Effector memory CD8-positive, alpha-beta T cell (primary cell): ENCODE data around the gene SHANK2.

ENCODE experiments used
- ATAC-seq: fragments of 150-1000 bp; cut with Tn5 transposase; replicated peaks from 2 replicates; pipeline ENCODE4 v1.10.0; 2021; ENCODE audit warnings: mild to moderate bottlenecking, moderate library complexity
- DNase-seq, 3 experiments: peaks; one replicate each; pipeline ENCODE4 v3.0.0; 2021
- H3K27ac Mint-ChIP-seq, 2 donors: one replicate each; pipeline ENCODE4 v1.8.0; 2022; ENCODE audit warnings: mild to moderate bottlenecking in 2 of 2, mixed read lengths in 2 of 2, moderate library complexity in 2 of 2
- H3K27me3 Mint-ChIP-seq, 2 donors: one replicate each; pipeline ENCODE4 v1.8.0; 2022; ENCODE audit warnings: mixed read lengths in 2 of 2
- H3K36me3 Mint-ChIP-seq: one replicate; pipeline ENCODE4 v1.8.0; 2022; ENCODE audit warnings: mild to moderate bottlenecking, moderate library complexity, mixed read lengths; ENCODE audit not compliant: insufficient read depth
- H3K4me1 Mint-ChIP-seq, 2 donors: one replicate each; pipeline ENCODE4 v1.8.0; 2022; ENCODE audit warnings: low read depth in 2 of 2, mixed read lengths in 2 of 2
- H3K4me3 Mint-ChIP-seq, 2 donors: one replicate each; pipeline ENCODE4 v1.8.0; 2022; ENCODE audit warnings: mild to moderate bottlenecking in 2 of 2, mixed read lengths in 2 of 2, moderate library complexity in 2 of 2
- H3K9me3 Mint-ChIP-seq, 2 donors: one replicate each; pipeline ENCODE4 v1.8.0; 2022; ENCODE audit warnings: mixed read lengths in 2 of 2

The SHANK2 gene

DNA sequence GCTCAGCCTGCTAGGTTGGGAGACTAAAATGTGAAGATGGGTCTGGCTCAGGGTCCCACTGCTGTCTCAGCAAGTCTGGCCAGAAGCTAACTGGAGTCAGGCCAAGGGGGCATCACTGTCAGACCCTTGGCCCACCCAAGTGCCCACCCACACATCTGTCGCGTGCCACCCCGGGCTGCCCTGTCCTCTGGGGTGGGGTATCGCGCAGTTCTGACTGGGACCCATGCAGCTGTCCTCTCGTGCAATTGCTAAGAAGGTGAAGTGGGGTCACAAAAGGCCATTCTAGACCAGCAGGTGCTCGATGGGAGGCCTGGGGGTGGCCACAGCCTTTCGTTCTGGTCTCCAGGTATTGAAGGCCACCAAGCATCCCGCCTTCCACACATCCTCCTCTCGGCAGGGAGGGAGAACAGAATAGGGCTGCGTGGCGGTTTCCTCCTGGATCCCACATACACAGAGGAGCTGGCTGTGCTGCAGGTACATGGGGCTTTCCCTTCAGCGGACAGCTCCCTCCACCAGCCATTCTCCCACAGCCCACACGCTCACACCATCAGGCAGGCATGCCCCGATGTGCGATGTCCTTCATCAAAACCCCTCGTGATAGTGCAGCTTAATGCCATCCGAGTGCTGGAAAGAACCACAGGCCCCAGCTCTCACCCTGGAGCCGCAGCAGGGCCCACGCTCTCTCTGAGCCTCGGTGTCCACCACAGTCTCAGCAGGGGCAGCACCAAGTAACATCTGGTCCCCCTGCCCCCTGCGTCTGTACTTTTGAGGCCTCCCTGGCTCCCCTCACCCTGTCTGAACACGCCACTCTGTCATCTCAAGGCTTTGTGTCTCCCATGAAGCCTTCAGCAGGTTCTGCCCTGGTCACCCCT lies 37.6 kb downstream of the SHANK2 start:
- DNase-seq (no peak), ATAC-seq (no peak)
- peaks cover 5% of the 10 kb centered on the region for H3K36me3 Mint-ChIP-seq
- H3K4me3 Mint-ChIP-seq = no peak overlapping the region
- H3K27ac Mint-ChIP-seq = no peak overlapping the region
- H3K27me3 Mint-ChIP-seq = peaks cover 32 to 62% of the 10 kb centered on the region in 2 donors
- H3K9me3 Mint-ChIP-seq = no peaks in the 10 kb centered on the region
- H3K4me1 Mint-ChIP-seq = no peaks in the 10 kb centered on the region

DNA sequence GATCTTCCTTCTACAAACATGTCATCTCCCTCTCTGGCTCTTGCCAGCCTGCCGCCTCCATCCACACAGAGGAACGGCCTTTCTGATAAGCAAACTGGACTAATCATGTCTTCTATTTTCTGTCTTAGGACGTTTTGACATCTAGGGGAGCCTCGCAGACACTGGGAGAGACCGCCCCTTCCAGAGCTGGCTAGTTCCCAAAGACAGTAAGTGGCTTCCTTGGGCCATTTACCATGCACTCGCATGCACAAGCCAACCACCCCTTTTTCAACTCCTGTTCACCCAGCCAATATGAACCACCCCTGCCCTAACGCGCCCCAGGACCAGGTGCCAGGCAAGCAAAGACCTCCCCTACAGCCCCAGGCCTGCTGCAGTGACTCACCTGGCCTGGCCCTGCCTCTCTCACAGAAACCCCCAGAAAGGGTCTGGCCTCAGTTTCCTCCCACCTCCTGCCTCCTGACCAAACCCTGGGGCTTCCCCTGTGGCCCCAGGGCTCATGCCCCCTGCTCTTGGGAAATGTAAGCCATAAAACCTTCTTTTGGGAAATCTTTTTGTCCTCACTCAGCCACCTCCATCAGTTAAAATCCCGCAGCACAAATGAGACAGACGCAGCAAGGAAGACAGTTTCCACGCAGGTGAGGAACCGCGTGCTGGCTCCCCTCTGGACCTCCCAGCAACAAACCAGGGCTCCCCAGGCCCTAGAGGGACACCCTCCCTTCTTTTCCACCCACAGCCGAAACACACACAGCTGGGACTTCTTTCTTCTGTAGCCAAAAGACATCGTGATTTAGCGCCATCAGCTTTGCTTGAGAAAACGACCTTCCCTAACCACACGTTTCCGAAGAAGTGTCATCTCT lies 38.5 kb downstream of the SHANK2 start:
- DNase-seq (no peak), ATAC-seq (no peak)
- Mint-ChIP-seq H3K9me3 (no peaks in the 10 kb centered on the region), H3K36me3 (peaks cover 5% of the 10 kb centered on the region), H3K4me1 (no peaks in the 10 kb centered on the region), H3K27ac (no peak overlapping the region), H3K4me3 (no peak overlapping the region), H3K27me3 (peaks cover 27 to 57% of the 10 kb centered on the region in 2 donors)

DNA sequence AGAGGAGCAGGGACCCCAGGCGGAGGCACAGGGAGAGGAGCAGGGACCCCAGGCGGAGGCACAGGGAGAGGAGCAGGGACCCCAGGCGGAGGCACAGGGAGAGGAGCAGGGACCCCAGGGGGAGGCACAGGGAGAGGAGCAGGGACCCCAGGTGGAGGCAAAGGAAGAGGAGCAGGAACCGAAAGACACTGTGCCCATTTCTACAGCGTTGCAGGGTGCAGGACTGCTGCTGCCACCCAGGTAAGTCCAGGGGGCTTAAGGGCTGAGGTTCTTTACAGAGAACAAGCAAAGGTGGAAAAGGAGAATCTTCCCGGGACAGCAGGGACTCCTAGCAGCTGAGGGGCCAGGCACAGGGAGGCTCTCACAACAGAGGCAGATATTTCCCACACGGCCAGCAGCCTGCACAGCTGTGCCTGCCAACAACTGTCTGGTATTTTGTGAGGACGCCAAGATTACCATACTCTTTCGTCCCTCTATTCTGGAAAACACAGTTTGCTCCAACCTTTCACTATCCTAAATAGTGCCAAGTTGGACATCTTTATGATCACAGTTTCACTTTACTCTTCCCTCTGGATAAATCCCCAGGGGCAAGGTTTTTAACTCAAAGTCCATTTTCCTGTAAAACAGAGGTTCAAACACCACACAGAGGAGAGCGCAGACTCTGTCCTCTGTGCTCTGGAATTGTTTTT lies 39.4 kb downstream of the SHANK2 start:
- Mint-ChIP-seq H3K9me3 (no peaks in the 10 kb centered on the region), H3K27ac (no peak overlapping the region), H3K4me1 (no peaks in the 10 kb centered on the region), H3K27me3 (peaks cover 21 to 55% of the 10 kb centered on the region in 2 donors), H3K36me3 (peaks cover 5% of the 10 kb centered on the region), H3K4me3 (no peak overlapping the region)
- DNase-seq (no peak), ATAC-seq (no peak)

DNA sequence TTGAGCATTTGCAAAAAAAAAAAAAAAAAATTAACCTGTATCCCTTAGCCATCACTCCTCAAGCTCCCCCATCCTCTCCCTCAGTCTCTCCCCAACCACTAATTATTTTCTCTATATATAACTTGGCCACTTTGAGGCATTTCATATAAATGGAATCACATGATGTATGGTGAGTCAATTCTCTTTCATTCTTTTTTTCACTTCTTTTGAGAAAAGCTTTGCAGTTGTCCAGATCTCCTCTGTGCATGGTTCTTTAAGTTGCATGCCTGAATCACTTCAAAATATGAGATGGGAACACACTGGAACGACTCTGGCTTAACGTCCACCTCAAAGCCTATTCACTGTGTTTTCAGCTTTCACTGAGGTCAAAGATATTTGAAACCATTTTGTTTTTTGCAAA lies 40.7 kb downstream of the SHANK2 start:
- Mint-ChIP-seq H3K36me3 (peaks cover 2% of the 10 kb centered on the region), H3K27ac (no peak overlapping the region), H3K4me3 (no peak overlapping the region), H3K4me1 (no peaks in the 10 kb centered on the region), H3K27me3 (peaks cover 21 to 61% of the 10 kb centered on the region in 2 donors), H3K9me3 (no peaks in the 10 kb centered on the region)
- ATAC-seq (no peak), DNase-seq (no peak)

DNA sequence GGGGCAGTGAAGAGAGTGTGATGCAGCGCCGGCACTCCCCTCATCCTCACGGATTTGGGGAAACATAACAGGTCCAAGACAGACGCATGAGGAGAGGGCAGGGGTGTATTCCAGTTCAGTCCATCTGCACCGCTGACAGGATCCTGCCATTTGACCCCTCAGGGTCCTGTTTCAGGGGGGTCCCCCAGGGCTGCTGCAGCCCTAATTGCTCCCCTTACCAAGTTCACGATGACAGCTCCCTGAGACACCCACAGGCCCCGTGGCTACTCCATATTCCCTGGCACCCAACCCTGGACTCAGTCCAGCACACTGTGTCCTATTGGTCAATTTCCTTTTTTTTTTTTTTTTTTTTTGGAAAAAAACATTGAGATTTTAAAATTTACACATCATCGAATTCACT lies 41.5 kb downstream of the SHANK2 start:
- Mint-ChIP-seq H3K4me3 (no peak overlapping the region), H3K4me1 (no peaks in the 10 kb centered on the region), H3K27ac (no peak overlapping the region), H3K36me3 (peaks cover 2% of the 10 kb centered on the region), H3K9me3 (no peaks in the 10 kb centered on the region), H3K27me3 (peaks cover 14 to 61% of the 10 kb centered on the region in 2 donors)
- ATAC-seq = no peak
- DNase-seq = no peak

DNA sequence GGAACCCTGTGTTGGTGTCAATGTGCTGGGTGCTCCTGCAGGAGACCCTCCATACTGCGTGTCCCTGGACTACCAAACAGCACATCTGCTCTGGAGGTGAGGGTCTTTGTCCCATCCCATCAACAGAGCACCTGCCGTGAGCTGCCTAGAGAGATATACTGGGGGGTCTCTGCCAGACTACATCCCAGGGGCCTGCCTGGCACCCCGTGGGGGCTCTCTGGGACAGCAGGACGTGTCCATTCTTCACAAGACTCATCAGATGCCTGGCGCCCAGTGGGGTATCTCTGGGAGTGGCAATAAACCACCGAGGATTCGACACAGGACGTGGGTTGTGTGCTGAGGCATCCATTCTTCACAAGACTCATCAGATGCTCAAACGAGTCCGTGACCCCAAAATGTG lies 42.7 kb downstream of the SHANK2 start:
- Mint-ChIP-seq H3K4me3 (no peak overlapping the region), H3K36me3 (peaks cover 2% of the 10 kb centered on the region), H3K27ac (no peak overlapping the region), H3K4me1 (no peaks in the 10 kb centered on the region), H3K27me3 (peaks cover 8 to 57% of the 10 kb centered on the region in 2 donors), H3K9me3 (no peaks in the 10 kb centered on the region)
- DNase-seq (no peak), ATAC-seq (no peak)

DNA sequence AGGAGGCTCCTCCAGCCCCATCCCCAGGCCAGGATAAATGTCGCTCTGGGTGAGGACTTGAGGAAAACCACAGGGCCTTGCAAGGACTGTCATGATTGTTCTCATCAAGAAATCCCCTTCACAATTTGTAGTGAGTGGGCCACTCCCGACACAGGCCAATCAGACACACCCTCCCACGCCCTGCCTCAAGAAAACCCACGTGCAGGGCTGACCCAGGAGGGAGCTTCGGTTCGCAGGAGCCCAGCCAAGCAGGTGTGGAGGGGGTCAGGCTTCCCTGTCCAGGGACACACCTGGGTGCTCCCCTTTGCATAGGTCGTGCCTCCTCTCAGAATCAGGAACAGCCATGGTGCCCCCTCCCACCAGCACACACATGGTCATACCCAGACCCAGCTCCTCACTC lies 43.2 kb downstream of the SHANK2 start:
- peaks cover 5 to 52% of the 10 kb centered on the region in 2 donors for H3K27me3 Mint-ChIP-seq
- no peaks in the 10 kb centered on the region for H3K4me1 Mint-ChIP-seq
- H3K27ac Mint-ChIP-seq = no peak overlapping the region
- DNase-seq (no peak), ATAC-seq (no peak)
- no peak overlapping the region for H3K4me3 Mint-ChIP-seq
- peaks cover 2% of the 10 kb centered on the region for H3K36me3 Mint-ChIP-seq
- no peaks in the 10 kb centered on the region for H3K9me3 Mint-ChIP-seq

DNA sequence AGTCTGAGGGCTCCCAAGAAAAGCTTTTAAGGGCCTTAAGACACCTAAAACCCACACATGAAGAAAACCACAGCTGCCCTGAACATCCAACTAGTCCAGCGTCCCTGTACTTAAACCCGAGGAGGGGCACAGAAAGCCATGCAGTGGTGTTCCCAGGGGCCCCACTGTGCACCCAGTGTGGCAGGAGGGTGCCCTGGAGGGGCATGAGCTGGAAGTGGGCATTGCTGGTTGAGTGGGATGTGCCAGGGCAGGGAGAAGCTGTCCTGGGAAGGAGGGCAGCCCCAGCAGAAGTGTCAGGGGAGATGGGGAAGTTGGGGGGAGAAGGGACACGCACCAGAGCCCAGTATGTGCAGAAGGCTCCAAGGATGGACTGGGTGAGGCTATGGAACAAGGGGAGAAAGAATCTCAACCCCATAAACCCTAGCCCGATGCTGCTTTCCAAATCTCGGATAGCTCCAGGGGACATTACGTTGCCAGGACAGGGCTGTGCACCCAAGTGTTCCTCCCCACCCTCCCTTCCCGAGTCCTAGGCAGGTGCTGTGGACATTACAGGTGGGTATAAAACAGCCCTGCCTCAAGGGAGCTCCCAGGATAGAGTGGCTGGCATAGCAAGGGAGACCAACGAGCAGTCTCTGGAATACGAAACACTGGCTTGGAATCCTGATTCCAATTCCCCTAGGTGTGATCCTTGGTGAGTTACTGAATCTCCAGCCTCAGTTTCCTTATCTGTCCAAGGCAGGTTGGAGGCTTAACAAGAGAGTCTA lies 44.2 kb downstream of the SHANK2 start:
- no peaks in the 10 kb centered on the region for H3K9me3 Mint-ChIP-seq
- peaks cover 0 to 2% of the 10 kb centered on the region in 2 donors for H3K4me1 Mint-ChIP-seq
- DNase-seq = no peak
- no peak overlapping the region for H3K27ac Mint-ChIP-seq
- H3K36me3 Mint-ChIP-seq = peaks cover 2% of the 10 kb centered on the region
- ATAC-seq = no peak
- peaks cover 0 to 46% of the 10 kb centered on the region in 2 donors for H3K27me3 Mint-ChIP-seq
- H3K4me3 Mint-ChIP-seq = no peak overlapping the region

DNA sequence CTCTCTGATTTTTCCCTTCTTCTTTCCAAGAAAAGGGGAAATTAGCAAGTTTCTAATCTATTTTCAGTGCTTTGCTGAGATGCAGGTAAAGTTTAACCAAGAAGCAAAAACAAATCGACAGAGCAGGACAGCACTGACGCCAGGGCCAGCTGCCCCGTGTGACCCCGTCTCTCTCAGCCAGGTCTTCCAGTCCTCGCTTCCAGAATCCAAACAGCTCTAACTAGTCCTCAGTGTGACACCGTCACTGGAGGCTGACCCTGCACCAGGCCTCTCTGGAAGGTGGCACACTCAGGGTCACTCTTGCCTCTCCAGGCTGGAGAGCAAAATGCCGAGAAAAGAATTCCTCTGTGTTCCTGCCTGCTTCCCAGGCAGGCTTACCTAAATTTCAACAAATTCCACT lies 44.8 kb downstream of the SHANK2 start:
- DNase-seq = no peak
- ATAC-seq = no peak
- Mint-ChIP-seq H3K9me3 (no peaks in the 10 kb centered on the region), H3K27me3 (peaks cover 0 to 42% of the 10 kb centered on the region in 2 donors), H3K4me3 (no peak overlapping the region), H3K27ac (no peak overlapping the region), H3K36me3 (peaks cover 2% of the 10 kb centered on the region), H3K4me1 (peaks cover 0 to 2% of the 10 kb centered on the region in 2 donors)

DNA sequence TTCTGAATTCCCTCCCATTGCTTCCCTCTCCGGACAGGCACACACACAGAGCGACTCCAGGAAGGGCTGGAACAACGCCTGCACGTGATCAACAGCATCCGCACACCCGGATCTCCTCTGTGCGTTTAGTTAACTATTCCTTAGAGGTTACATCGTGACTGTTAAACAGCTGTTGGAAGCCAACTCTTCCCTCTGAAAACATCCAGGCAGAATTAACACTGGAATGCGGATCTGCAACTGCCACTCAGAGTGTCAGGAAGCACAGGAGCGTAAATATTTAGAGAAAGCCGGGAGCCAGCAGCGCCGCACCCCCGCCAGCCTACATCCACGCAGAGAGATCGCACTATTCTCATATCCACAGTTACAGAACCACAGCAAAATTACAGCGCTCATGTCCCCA lies 46.2 kb downstream of the SHANK2 start:
- H3K4me3 Mint-ChIP-seq = no peak overlapping the region
- H3K27me3 Mint-ChIP-seq = peaks cover 0 to 44% of the 10 kb centered on the region in 2 donors
- H3K27ac Mint-ChIP-seq = no peak overlapping the region
- peaks cover 0 to 2% of the 10 kb centered on the region in 2 donors for H3K4me1 Mint-ChIP-seq
- no peak for DNase-seq
- H3K36me3 Mint-ChIP-seq = peaks cover 2% of the 10 kb centered on the region
- no peak for ATAC-seq
- H3K9me3 Mint-ChIP-seq = no peaks in the 10 kb centered on the region

DNA sequence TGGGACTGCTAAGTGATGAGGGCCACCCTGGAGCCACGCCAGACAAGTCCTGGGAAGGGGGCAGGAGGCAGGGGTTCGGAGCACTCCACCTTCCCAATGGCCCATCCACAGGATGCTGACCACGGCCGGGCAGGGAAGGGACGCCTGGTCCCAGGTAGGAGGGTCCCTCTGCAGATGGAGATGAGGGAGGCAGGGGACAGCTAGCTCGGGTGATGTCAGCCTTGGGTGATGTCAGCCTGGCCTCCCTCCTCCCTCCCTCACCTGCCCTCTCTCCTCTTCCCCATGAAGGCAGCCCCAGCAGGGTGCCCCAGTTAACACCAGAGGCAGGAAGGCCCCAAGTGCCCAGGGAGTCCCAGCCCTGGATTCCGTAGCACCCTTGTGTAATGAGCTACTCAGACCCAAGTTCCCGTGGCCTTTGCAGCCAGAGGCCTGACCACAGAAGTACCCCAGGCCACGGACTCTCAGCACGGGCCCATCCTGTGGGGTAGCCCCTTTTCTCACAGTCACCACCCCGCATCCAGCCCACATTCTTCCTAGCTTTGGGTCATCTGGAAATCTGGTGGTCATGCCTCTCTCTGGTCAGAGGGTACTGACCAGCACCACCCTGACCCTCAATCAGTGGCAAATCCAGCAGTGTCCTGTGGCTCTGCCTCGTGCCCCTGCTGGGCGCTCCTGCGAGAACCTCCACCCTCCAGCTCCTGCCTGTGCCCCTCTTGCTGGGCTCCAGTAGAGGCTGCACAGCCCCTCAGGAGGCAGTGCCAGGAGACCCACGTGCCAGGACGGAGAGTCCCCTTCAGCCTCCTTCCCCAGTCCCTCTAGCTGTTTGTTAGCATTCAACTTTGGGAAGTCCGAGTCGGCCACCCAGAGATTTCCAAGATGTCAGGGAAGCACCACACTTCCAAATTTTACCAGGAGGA lies 47.4 kb downstream of the SHANK2 start:
- H3K9me3 Mint-ChIP-seq = no peaks in the 10 kb centered on the region
- DNase-seq (no peak), ATAC-seq (no peak)
- peaks cover 0 to 34% of the 10 kb centered on the region in 2 donors for H3K27me3 Mint-ChIP-seq
- H3K36me3 Mint-ChIP-seq = no peaks in the 10 kb centered on the region
- no peak overlapping the region for H3K4me3 Mint-ChIP-seq
- H3K4me1 Mint-ChIP-seq = peaks cover 0 to 2% of the 10 kb centered on the region in 2 donors
- no peak overlapping the region for H3K27ac Mint-ChIP-seq

DNA sequence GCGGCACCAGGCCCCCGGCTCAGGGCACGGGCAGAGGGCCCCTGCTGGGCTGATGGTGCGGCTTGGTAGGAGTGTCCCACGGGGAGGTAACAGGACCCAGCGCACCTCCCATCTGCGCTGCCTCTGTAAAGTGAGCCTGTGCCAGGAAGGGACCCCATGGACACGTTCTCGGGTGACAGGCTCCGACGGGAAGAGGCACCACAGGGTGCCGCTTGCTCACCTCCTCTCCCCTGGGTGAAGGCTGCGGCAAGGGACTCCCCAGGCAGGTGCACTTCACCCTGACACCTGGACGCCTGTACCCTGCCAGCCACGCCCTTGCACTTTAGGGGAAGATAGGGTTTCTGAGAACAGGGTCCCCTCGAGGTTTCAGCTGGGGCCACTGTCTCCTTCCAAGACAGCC lies 48.1 kb downstream of the SHANK2 start:
- no peaks in the 10 kb centered on the region for H3K9me3 Mint-ChIP-seq
- peaks cover 0 to 34% of the 10 kb centered on the region in 2 donors for H3K27me3 Mint-ChIP-seq
- ATAC-seq (no peak), DNase-seq (no peak)
- H3K4me3 Mint-ChIP-seq = no peak overlapping the region
- no peaks in the 10 kb centered on the region for H3K36me3 Mint-ChIP-seq
- no peak overlapping the region for H3K27ac Mint-ChIP-seq
- H3K4me1 Mint-ChIP-seq = peaks cover 0 to 2% of the 10 kb centered on the region in 2 donors
